Ishikawa (cell line): Measurements from ENCODE around the gene CD200R1L.

Experiments used
- CEBPB ChIP-seq: IDR thresholded peaks from 2 replicates; pipeline ENCODE4 v1.6.1; 2012
- CREB1 ChIP-seq: IDR thresholded peaks from 2 replicates; pipeline ENCODE4 v1.6.1; 2012; ENCODE audit warnings: low read depth
- EGR1 ChIP-seq: IDR thresholded peaks from 2 replicates; pipeline ENCODE4 v1.6.1; 2012
- EP300 ChIP-seq: IDR thresholded peaks from 2 replicates; pipeline ENCODE4 v1.6.1; 2012; ENCODE audit warnings: borderline replicate concordance
- FOXM1 ChIP-seq: IDR thresholded peaks from 2 replicates; pipeline ENCODE4 v1.6.1; 2012; ENCODE audit warnings: low read depth, borderline replicate concordance
- NFIC ChIP-seq: IDR thresholded peaks from 2 replicates; pipeline ENCODE4 v1.6.1; 2012
- RAD21 ChIP-seq: IDR thresholded peaks from 2 replicates; pipeline ENCODE4 v1.6.1; 2012; ENCODE audit warnings: low read depth
- TAF1 ChIP-seq: IDR thresholded peaks from 2 replicates; pipeline ENCODE4 v1.6.1; 2012; ENCODE audit warnings: low read depth, mild to moderate bottlenecking
- TCF12 ChIP-seq: IDR thresholded peaks from 2 replicates; pipeline ENCODE4 v1.6.1; 2012; ENCODE audit warnings: low read depth
- TEAD4 ChIP-seq: IDR thresholded peaks from 2 replicates; pipeline ENCODE4 v1.6.1; 2012
- YY1 ChIP-seq: IDR thresholded peaks from 2 replicates; pipeline ENCODE4 v1.6.1; 2012; ENCODE audit warnings: low read depth
- ZBTB7A ChIP-seq: IDR thresholded peaks from 2 replicates; pipeline ENCODE4 v1.6.1; 2012; ENCODE audit warnings: low read depth
- TF ChIP-seq, protein P1 (sequence below): IDR thresholded peaks from 2 replicates; pipeline ENCODE4 v1.6.1; 2012
- TF ChIP-seq, protein P2 (sequence below): IDR thresholded peaks from 2 replicates; pipeline ENCODE4 v1.6.1; 2012
- TF ChIP-seq, protein P3 (sequence below): IDR thresholded peaks from 2 replicates; pipeline ENCODE4 v1.6.1; 2012; ENCODE audit warnings: low read depth, mild to moderate bottlenecking

The CD200R1L gene

DNA sequence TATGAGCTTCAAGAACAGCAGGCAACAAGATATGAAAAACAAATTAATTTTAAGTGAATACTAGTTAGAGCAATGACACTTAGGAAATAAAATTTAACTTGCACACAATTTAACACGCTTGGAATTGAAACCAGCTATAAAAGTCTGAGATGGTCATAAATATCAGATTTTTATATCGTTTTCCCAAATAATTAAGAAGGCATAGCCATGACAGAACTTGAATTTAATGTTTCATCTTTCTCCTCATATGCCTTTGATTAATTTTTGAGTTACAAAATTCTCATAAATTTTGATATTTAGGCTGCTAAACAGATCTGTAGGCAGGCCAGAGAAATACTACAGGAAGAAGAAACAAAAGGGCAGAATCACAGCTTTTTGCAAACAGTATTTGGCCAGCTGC is 38.5 kb downstream of the CD200R1L start:
- TF ChIP-seq TAF1 (no peak), NFIC (no peak), EGR1 (no peak), YY1 (no peak), RAD21 (no peak), TEAD4 (no peak), ZBTB7A (no peak), EP300 (no peak), CREB1 (no peak), CEBPB (no peak), FOXM1 (no peak), TCF12 (no peak)
- TF ChIP-seq, protein P1, sequence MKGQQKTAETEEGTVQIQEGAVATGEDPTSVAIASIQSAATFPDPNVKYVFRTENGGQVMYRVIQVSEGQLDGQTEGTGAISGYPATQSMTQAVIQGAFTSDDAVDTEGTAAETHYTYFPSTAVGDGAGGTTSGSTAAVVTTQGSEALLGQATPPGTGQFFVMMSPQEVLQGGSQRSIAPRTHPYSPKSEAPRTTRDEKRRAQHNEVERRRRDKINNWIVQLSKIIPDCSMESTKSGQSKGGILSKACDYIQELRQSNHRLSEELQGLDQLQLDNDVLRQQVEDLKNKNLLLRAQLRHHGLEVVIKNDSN: no peak
- TF ChIP-seq, protein P2, sequence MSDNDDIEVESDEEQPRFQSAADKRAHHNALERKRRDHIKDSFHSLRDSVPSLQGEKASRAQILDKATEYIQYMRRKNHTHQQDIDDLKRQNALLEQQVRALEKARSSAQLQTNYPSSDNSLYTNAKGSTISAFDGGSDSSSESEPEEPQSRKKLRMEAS: no peak
- TF ChIP-seq, protein P3, sequence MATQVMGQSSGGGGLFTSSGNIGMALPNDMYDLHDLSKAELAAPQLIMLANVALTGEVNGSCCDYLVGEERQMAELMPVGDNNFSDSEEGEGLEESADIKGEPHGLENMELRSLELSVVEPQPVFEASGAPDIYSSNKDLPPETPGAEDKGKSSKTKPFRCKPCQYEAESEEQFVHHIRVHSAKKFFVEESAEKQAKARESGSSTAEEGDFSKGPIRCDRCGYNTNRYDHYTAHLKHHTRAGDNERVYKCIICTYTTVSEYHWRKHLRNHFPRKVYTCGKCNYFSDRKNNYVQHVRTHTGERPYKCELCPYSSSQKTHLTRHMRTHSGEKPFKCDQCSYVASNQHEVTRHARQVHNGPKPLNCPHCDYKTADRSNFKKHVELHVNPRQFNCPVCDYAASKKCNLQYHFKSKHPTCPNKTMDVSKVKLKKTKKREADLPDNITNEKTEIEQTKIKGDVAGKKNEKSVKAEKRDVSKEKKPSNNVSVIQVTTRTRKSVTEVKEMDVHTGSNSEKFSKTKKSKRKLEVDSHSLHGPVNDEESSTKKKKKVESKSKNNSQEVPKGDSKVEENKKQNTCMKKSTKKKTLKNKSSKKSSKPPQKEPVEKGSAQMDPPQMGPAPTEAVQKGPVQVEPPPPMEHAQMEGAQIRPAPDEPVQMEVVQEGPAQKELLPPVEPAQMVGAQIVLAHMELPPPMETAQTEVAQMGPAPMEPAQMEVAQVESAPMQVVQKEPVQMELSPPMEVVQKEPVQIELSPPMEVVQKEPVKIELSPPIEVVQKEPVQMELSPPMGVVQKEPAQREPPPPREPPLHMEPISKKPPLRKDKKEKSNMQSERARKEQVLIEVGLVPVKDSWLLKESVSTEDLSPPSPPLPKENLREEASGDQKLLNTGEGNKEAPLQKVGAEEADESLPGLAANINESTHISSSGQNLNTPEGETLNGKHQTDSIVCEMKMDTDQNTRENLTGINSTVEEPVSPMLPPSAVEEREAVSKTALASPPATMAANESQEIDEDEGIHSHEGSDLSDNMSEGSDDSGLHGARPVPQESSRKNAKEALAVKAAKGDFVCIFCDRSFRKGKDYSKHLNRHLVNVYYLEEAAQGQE: no peak

DNA sequence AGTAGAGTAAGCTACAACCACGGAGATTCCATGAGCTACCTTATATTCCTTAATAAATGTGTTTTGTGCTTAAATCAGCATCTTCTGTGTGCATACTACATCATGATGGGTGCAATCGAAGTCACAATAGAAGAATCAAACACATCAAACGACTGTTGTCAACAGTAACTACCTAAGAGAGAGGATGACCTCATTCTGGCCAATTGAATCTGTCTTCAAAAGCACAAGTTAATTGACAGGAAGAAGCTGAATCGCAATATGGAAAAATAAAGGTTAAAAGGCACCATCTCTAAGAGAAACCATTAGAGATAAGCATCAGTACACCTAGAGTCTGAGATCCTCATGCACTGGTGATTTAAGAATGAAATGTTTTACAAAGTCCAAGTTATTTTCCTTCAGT is 39.0 kb downstream of the CD200R1L start:
- TF ChIP-seq, protein P2: no peak
- TF ChIP-seq YY1 (no peak), ZBTB7A (no peak), NFIC (no peak), EP300 (no peak), TAF1 (no peak), CREB1 (no peak), FOXM1 (no peak), CEBPB (no peak), TCF12 (no peak), TEAD4 (no peak), EGR1 (no peak), RAD21 (no peak)
- TF ChIP-seq, protein P1: no peak
- TF ChIP-seq, protein P3: no peak

DNA sequence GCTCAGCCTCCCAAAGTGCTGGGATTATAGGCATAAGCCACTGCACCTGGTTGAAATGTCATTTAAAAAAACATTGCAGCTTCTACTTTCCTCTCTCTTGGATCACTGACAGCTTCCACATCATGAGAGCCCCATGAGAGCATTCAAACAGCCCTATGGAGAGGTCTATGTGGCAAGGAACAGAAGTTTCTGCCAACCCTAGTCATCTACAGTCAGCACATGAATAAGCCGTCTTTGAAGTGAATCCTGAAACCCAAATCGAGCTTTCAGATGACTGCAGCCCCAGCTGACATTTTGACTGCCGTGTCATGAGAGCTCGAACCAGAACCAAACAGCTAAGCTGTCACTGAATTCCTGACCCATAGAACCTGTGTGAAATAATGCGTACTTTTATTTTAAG is 39.8 kb downstream of the CD200R1L start:
- no peak for TF ChIP-seq CEBPB
- no peak for TF ChIP-seq FOXM1
- TF ChIP-seq EGR1: no peak
- no peak for TF ChIP-seq YY1
- TF ChIP-seq, protein P3: no peak
- no peak for TF ChIP-seq RAD21
- TF ChIP-seq CREB1: no peak
- TF ChIP-seq TEAD4: no peak
- TF ChIP-seq NFIC: no peak
- no peak for TF ChIP-seq TAF1

DNA sequence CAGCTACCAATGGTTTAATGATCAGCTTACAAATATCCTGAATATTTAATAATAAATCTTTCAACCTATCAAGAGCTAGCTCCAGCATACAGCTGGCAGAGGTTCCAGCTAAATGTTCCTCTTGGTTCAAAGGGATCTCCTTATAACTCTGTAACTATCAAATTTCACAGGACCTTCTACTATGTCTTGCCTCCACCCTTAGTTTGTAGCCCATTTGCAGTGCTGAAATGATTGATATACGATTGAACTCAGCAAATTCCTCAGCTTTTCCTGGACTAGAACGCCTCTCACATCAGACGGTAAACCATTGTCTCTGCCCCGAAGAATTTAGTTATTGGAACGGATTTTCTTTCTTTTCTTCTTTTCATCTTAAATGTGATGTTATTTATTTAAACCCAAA is 41.5 kb downstream of the CD200R1L start:
- TF ChIP-seq FOXM1: no peak
- TF ChIP-seq EP300: no peak
- TF ChIP-seq, protein P3: no peak
- no peak for TF ChIP-seq NFIC
- no peak for TF ChIP-seq ZBTB7A
- no peak for TF ChIP-seq CREB1
- no peak for TF ChIP-seq TAF1
- TF ChIP-seq RAD21: no peak
- TF ChIP-seq TCF12: no peak
- TF ChIP-seq, protein P1: no peak
- TF ChIP-seq TEAD4: no peak
- TF ChIP-seq, protein P2: no peak
- TF ChIP-seq EGR1: no peak
